HG03378 (cell line): ENCODE measurements around the gene RNF17.

Experiments
- ATAC-seq: cut with Tn5 transposase; IDR thresholded peaks from one replicate; pipeline ENCODE4 v1.9.1; 2021; ENCODE audit warnings: mild to moderate bottlenecking, moderate library complexity; ENCODE audit not compliant: unreplicated experiment

Gene RNF17

DNA sequence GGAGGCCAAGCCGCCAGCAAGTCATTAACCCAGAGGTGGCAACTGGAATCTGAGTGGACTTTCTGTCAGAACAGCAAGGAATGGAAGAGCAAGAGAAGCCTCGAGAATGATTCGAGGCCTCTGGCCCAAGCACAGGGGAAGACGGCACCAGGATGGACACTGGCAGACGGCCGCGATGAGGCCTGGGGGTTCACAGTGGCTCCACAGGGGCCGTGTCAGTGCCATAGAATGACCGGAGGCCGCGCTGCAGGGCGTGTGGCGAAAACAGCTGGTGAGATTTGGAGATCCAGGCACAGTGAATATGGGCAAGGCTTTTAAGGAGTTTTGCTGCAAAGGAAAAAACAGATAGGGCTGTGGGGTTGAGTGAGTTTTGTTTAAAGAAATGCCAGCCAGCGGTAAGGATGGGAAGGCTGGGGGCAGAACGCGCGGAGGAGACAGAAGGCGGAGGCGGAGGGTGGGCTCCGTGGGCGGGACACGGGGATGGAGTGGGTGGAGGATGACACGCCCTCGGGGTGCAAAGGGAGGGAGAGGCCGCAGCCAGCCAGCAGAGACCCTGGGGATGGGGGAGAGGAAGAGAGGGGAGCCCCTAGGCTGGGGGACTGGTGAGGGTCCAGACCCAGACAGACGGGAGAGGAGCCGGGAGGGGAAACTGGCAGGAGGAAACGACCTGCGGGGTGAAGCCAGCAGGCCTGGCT is 130.5 kb downstream of the RNF17 start:
- no peak for ATAC-seq

GRCh38 chr13:24894972-24895300 is 131.0 kb downstream of the RNF17 start:
- ATAC-seq: no peak

- no peak for ATAC-seq
Observed at GRCh38 chr13:24896061-24896460, 132.1 kb downstream of the RNF17 start.

DNA sequence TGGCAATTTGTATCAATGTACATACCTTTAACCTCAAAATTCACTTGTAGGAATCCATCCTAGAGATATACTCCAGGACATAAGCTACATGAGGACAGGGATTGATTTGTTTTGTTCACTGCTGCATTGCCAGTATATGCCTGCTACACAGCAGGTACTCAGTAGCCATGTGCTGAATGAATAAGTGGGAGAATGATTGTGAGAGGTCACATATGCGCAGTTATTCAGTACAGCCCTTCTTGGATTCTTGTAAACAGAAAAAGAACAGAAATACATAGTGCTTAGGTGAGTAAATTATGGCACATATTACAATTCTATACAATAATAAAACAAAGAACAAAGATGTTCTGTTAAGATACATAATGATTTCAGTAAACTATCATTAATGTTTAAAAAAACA is 133.3 kb downstream of the RNF17 start:
- no peak for ATAC-seq

DNA sequence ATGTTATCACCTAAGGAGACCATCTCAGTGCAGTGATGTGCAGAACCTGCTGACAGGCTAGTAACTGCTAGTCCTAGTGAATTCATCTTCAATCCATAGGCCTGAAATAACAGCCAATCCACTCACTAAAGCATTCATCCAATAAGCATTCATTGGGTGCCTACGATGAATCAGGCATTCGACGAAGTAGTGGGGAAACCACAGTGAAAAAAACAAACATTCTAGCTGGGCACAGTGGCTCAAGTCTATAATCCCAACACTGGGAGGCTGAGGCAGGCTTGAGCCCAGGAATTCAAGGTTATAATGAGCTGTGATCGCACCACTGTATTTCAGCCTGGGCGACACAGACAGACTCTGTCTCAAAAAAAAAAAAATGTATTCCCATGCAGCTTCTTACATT is 135.6 kb downstream of the RNF17 start:
- ATAC-seq: no peak

DNA sequence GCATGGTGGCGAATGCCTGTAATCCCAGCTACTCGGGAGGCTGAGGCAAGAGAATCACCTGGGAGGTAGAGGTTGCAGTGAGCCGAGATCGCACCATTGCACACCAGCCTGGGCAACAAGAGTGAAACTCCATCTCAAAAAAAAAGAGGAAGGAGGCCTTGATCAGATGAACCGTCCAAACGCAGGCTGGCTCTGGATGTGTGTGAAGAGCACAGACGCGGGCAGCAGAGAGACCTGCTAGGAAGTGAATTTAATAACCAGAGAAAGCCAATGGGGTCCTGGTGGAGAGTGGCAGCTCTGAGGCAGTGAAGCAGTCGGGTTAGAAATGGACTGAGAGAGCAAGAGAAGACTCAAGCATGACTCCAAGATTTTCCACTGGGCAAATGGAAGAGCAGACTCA is 136.5 kb downstream of the RNF17 start:
- ATAC-seq: peak; percentile 75

GRCh38 chr13:24905242-24905641 is 141.3 kb downstream of the RNF17 start:
- ATAC-seq: no peak

GRCh38 chr13:24906268-24906667 is 142.3 kb downstream of the RNF17 start:
- ATAC-seq: no peak

- no peak for ATAC-seq
Observed at GRCh38 chr13:24910502-24911132, 146.6 kb downstream of the RNF17 start.

GRCh38 chr13:24911133-24911908 is 147.4 kb downstream of the RNF17 start:
- ATAC-seq: no peak

DNA sequence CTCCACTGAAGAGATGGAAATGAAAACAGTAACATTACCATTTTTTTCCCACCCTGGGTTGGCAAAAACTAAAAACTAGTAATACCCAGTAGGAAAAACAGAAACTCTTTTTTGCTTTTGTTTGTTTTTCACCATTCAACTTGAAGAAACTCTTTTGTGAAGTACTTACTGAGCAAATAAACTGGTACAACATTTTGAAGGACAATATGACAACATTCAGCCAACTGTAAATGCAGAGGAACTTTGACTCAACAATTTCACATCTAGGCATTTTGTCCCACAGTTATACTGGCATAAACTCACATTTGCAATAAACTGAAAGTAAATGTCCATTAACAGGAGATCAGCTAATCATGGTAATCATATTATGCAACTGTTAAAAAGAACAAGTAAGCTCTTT is 152.5 kb downstream of the RNF17 start:
- ATAC-seq: no peak

- ATAC-seq: no peak
Observed at GRCh38 chr13:24921003-24921402, 157.0 kb downstream of the RNF17 start.

GRCh38 chr13:24921881-24922280 is 157.9 kb downstream of the RNF17 start:
- ATAC-seq: no peak

DNA sequence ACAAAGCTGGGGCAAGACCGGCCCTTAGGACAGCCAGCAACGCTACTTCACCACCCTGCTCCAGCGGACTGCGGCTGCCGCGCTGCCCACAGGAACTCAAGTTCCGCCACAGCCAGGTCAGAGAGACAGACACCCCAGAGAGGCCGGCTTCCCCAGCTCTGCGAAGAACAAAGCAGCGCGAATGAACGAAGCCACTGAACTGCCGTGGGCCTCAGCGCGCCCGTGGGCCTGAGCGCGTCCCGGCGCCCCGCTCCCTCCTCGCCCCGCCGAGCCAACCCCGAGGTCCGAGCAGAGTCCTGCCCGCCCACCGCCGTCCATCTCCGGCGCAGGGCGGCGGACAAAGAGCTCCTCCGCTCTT is 158.4 kb downstream of the RNF17 start:
- peak; percentile 20 for ATAC-seq

DNA sequence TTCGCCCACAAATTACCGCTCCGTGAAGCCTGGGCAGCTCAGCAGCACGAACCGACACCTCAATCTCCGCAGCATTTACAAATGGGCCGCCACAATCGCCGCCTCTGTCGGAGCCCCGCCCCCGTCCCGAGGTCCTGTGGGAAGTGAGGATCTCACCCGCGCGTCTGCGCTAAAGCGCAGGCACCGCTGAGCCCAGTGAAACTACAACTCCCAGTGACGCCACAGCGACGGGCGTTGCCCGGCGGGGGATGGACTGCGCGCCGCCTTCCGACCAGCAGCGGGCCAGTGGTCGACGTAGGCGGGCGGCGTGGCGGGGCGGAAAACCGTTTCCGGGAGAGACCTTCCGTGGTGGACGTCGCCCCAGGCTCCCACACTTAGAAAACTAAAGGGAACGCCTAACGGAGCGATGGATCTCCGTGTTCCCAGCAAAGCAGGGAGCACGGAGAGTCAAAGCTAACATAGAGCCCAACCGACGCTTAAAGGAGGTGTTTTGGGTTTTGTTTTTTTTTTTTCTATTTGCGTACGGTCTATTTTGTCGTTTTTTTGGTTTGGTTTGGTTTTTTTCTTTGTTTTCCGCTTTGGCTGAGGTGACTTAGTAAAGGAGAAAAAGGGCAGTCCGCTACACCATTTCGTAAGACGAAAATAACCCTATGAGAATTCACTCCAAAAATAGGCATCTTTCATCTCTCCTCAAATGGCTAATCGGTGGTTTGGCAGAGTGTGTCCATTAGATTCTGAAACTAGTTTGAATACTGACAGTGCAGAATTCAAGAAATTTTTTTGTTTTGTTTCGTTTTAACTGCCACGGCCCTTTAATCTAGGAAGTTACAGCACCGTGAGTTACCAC is 159.0 kb downstream of the RNF17 start:
- peak; percentile 77 for ATAC-seq

- ATAC-seq: no peak
Observed at GRCh38 chr13:24925318-24926231, 161.6 kb downstream of the RNF17 start.

DNA sequence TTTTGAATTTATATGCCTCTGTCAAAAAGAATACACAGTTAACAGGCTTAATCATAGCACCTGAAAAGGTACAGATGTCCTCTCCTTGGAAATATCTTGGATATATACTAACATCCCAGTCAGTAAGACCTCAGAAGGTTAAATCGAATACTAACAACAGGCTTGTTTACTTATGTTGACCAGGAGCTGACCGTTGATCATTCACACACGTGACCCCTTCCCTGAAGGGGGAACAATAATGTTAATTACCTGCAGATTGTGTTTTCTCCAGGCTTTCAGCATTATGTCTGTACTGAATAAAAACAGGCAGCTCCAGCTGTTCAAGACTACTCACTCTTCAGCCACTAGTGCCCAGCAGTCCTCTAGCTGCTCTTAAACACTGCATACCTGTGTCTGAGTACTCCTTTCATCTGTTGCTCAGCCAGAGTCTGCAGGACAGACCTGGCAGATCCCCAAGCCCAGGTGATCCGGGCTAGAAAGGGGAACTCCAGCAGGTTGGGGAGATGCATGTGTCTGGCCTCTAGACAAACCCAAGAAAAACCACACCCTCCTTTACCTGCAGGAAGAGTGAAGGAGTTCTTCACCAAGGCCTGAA is 163.9 kb downstream of the RNF17 start:
- ATAC-seq: no peak

GRCh38 chr13:24929196-24929595 is 165.2 kb downstream of the RNF17 start:
- ATAC-seq: no peak
